HUES64 (cell line): ENCODE results near the gene TRIM67.

Experiments used
- H3K27ac ChIP-seq: 2 replicates; pipeline ENCODE4 v1.7.0; 2013; ENCODE audit warnings: low read depth, low read length, inconsistent platforms
- H3K27me3 ChIP-seq: 2 replicates; pipeline ENCODE4 v1.6.1; 2013; ENCODE audit warnings: mild to moderate bottlenecking, low read length; ENCODE audit not compliant: insufficient read depth
- H3K36me3 ChIP-seq: 2 replicates; pipeline ENCODE4 v1.6.1; 2013; ENCODE audit warnings: mild to moderate bottlenecking, low read length; ENCODE audit not compliant: insufficient read depth
- H3K4me1 ChIP-seq: 2 replicates; pipeline ENCODE4 v1.6.1; 2013; ENCODE audit warnings: mild to moderate bottlenecking, low read length, moderate library complexity; ENCODE audit not compliant: insufficient read depth
- H3K4me3 ChIP-seq: 2 replicates; pipeline ENCODE4 v1.5.1; 2013; ENCODE audit warnings: mild to moderate bottlenecking, low read length, moderate library complexity
- H3K9ac ChIP-seq: 2 replicates; pipeline ENCODE4 v1.6.1; 2013; ENCODE audit warnings: mild to moderate bottlenecking, low read depth, low read length
- H3K9me3 ChIP-seq: 2 replicates; pipeline ENCODE4 v1.6.1; 2013; ENCODE audit warnings: low read depth, low read length; ENCODE audit not compliant: insufficient read depth
- WGBS: fragments of 150-250, 120-280 bp; methylation state at CpG from one replicate; pipeline ENCODE4 v1.1.7; 2013; ENCODE audit warnings: missing lambda C conversion rate; 5-methylcytosine and 5-hydroxymethylcytosine counted together

The TRIM67 gene

GRCh38 chr1:231159202-231159962 lies 2.5 kb upstream of the TRIM67 start:
- 83% methylated on average over 6 of the region's 6 CpGs for WGBS
- H3K27me3 ChIP-seq: peaks cover 81% of the 10 kb centered on the region
- no peaks in the 10 kb centered on the region for H3K36me3 ChIP-seq
- no peak overlapping the region for H3K9ac ChIP-seq
- no peak overlapping the region for H3K27ac ChIP-seq
- 0 out of 2 replicates have a peak, but pooled peaks cover 5% of the 10 kb centered on the region for H3K4me1 ChIP-seq
- no peak overlapping the region for H3K4me3 ChIP-seq
- H3K9me3 ChIP-seq: no peaks in the 10 kb centered on the region

- peak overlapping the region; percentile 50; the same call in 1 of the 2 replicates for H3K4me3 ChIP-seq
- peaks cover 87% of the 10 kb centered on the region for H3K27me3 ChIP-seq
- 0 out of 2 replicates have a peak, but pooled peaks cover 5% of the 10 kb centered on the region for H3K4me1 ChIP-seq
- H3K36me3 ChIP-seq: no peaks in the 10 kb centered on the region
- H3K9ac ChIP-seq: no peak overlapping the region
- H3K27ac ChIP-seq: no peak overlapping the region
- 84% methylated on average over 15 of the region's 15 CpGs for WGBS
- H3K9me3 ChIP-seq: no peaks in the 10 kb centered on the region
Measured at GRCh38 chr1:231159963-231160761, 1.7 kb upstream of the TRIM67 start.

DNA sequence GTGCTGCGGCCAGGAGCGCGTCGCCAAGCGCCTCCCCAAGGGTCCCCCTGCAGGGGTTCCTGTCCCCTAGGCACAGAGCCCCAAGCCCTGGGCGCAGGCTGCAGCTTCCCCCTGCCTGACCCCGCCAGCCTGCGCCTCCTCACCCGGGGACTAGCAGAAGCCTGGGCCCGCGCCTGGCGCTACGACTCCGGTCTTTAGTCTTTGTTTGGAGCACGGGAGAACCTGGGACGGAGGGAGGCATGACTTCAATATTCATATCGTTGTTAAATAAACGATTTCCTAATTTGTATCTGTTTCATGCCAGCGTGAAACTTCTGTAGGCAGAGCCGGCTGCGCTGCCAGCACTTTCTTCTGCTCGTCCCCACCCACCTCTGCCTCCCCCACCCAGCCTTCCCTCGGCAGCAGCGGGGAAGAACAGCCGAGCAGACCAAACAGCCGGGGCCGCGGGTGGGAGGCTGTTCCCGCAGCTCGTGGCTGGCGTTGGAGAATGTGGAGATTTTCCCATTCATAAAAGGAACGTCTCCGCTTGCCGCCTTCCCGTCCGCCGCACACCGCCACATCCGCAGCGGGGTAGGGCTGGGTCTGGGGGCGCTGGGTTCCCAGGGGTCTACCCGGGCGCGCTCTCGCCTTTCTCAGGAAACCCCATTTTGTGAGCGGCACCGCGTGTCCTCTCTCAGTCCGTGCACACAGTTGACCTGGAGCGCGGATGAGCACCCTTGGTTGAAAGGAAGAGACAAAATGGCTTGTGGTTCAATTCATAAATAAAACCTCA lies 777 bp upstream of the TRIM67 start:
- no peak overlapping the region for H3K9ac ChIP-seq
- H3K27me3 ChIP-seq: peaks cover 94% of the 10 kb centered on the region
- H3K4me3 ChIP-seq: peak overlapping the region; percentile 50
- no peaks in the 10 kb centered on the region for H3K9me3 ChIP-seq
- 0 out of 2 replicates have a peak, but pooled peaks cover 5% of the 10 kb centered on the region for H3K4me1 ChIP-seq
- H3K27ac ChIP-seq: no peak overlapping the region
- 3% methylated on average over 51 of the region's 51 CpGs for WGBS
- no peaks in the 10 kb centered on the region for H3K36me3 ChIP-seq

- H3K27ac ChIP-seq: no peak overlapping the region
- H3K9ac ChIP-seq: no peak overlapping the region
- H3K9me3 ChIP-seq: no peaks in the 10 kb centered on the region
- 0 out of 2 replicates have a peak, but pooled peaks cover 5% of the 10 kb centered on the region for H3K4me1 ChIP-seq
- peaks cover 91% of the 10 kb centered on the region for H3K27me3 ChIP-seq
- WGBS: under 1% methylated on average over 71 of the region's 71 CpGs
- H3K36me3 ChIP-seq: no peaks in the 10 kb centered on the region
- H3K4me3 ChIP-seq: peak overlapping the region; percentile 50
Measured at GRCh38 chr1:231162297-231162969, 575 bp downstream of the TRIM67 start.

- peak overlapping the region; percentile 50 for H3K4me3 ChIP-seq
Measured at GRCh38 chr1:231162970-231163829, 1.3 kb downstream of the TRIM67 start.

GRCh38 chr1:231163830-231164427 lies 2.1 kb downstream of the TRIM67 start:
- Histone ChIP-seq H3K4me1 (0 out of 2 replicates have a peak, but pooled peaks cover 5% of the 10 kb centered on the region), H3K9me3 (no peaks in the 10 kb centered on the region), H3K36me3 (no peaks in the 10 kb centered on the region), H3K27ac (no peak overlapping the region), H3K27me3 (peaks cover 82% of the 10 kb centered on the region), H3K4me3 (no peak overlapping the region), H3K9ac (no peak overlapping the region)
- 46% methylated on average over 23 of the region's 23 CpGs for WGBS

More at GRCh38 chr1:231162970-231163829, 1.3 kb downstream of the TRIM67 start:
- 23% methylated on average over 97 of the region's 97 CpGs for WGBS
- H3K27ac ChIP-seq: no peak overlapping the region
- H3K9ac ChIP-seq: no peak overlapping the region
- H3K4me1 ChIP-seq: 0 out of 2 replicates have a peak, but pooled peaks cover 5% of the 10 kb centered on the region
- H3K36me3 ChIP-seq: no peaks in the 10 kb centered on the region
- peaks cover 85% of the 10 kb centered on the region for H3K27me3 ChIP-seq
- no peaks in the 10 kb centered on the region for H3K9me3 ChIP-seq

GRCh38 chr1:231165371-231165770 lies 3.5 kb downstream of the TRIM67 start:
- 0 out of 2 replicates have a peak, but pooled peaks cover 5% of the 10 kb centered on the region for H3K4me1 ChIP-seq
- H3K4me3 ChIP-seq: no peak overlapping the region
- no peaks in the 10 kb centered on the region for H3K9me3 ChIP-seq
- peaks cover 68% of the 10 kb centered on the region for H3K27me3 ChIP-seq
- no peaks in the 10 kb centered on the region for H3K36me3 ChIP-seq
- no peak overlapping the region for H3K27ac ChIP-seq
- no peak overlapping the region for H3K9ac ChIP-seq
- no CpG with 5 or more reads among the region's 1 CpG for WGBS

GRCh38 chr1:231166398-231166797 lies 4.5 kb downstream of the TRIM67 start:
- Histone ChIP-seq H3K9me3 (no peaks in the 10 kb centered on the region), H3K27me3 (peaks cover 57% of the 10 kb centered on the region), H3K27ac (no peak overlapping the region), H3K4me1 (0 out of 2 replicates have a peak, but pooled peaks cover 2% of the 10 kb centered on the region), H3K4me3 (no peak overlapping the region), H3K9ac (no peak overlapping the region), H3K36me3 (no peaks in the 10 kb centered on the region)

GRCh38 chr1:231170875-231171274 lies 9.0 kb downstream of the TRIM67 start:
- Histone ChIP-seq H3K27ac (no peak overlapping the region), H3K36me3 (no peaks in the 10 kb centered on the region), H3K4me3 (no peak overlapping the region), H3K9ac (no peak overlapping the region), H3K4me1 (no peaks in the 10 kb centered on the region), H3K9me3 (no peaks in the 10 kb centered on the region), H3K27me3 (peaks cover 29% of the 10 kb centered on the region)
- 96% methylated on average over 1 of the region's 1 CpG for WGBS
